GM08714 (cell line): ENCODE results near the gene KCNH8.

Experiments used
- H3K4me3 ChIP-seq: fragments of 200-500 bp; sonication (Bioruptor generic); 2 replicates; pipeline ENCODE4 v1.5.1; 2014; ENCODE audit warnings: mild to moderate bottlenecking, low read length, inconsistent platforms
- ZNF274 ChIP-seq: IDR thresholded peaks from 2 replicates; pipeline ENCODE4 v1.6.1; 2012; ENCODE audit warnings: mild to moderate bottlenecking, low read depth, low read length

The KCNH8 gene

DNA sequence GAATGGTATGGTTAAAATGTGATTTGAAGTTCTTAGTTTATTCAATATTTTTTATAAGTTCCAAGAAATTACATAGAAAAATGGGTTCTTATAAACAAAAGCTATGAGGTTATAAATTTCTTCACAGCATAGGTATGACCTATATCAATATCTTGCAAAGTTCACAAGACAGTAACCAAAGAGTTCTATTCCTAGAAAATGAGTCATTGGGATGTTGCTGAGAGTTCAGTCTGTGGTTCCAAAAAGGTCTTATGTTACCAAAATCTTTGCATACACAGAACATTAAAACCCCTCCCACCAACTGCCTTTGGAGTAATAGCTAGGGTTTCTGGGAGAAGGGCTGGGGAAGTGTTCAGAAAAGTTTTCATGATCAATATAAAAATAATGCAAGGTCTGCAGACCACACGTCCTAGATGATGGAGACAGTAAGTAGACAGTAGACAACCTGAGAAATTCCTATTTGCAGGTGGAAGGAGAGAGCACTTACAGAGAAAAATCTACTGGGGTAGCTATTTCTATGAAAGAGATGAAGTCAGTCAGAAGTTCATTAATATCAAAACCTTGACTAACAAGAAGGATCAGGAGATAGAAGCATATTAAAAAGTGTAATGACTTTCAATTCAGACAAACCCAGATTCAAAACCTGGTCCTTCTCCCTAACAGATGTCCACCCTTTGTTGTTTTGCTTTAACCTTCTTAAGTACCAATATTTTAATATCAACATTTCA, 279.3 kb downstream of the KCNH8 start:
- no peak for TF ChIP-seq ZNF274
- no peak overlapping the region for H3K4me3 ChIP-seq

DNA sequence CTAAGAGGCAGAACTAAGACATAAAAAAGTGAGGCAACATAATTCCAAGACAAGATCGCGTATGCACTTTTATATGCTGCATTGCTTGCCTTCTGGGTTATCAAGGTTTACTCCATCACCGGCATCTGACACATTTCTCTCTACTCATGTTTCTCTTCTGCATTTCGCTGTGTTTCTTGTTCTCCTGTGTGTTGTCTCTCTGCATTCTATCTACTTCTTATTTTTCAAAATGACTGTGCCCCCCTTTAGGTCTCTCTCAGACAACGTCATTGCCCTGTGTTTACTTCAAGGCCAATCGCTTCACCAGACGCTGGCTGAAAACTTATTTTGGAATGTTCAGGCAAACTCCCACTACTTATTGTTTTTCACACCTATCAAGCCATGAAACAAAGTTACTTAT, 280.4 kb downstream of the KCNH8 start:
- H3K4me3 ChIP-seq, result no peak overlapping the region
- no peak for TF ChIP-seq ZNF274

DNA sequence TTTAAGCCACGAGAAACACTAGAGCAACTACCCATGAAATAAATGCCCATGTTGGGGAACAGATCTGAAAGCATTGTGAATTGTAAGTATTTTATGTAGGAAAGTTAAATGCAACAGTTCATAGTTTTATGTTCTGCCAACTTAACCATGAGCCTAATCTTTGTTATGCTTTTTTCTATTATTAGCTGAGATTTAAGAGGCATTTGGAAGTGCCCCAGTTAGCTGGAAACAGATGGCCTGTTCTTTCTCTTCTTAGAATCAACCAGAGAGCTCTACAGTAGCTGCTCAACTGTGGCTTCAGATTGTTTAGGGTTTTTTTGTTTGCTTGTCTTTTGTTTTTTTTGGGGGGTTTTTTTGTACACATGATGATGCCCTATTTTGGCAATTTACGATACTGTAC, 284.4 kb downstream of the KCNH8 start:
- H3K4me3 ChIP-seq, result no peak overlapping the region
- no peak for TF ChIP-seq ZNF274

DNA sequence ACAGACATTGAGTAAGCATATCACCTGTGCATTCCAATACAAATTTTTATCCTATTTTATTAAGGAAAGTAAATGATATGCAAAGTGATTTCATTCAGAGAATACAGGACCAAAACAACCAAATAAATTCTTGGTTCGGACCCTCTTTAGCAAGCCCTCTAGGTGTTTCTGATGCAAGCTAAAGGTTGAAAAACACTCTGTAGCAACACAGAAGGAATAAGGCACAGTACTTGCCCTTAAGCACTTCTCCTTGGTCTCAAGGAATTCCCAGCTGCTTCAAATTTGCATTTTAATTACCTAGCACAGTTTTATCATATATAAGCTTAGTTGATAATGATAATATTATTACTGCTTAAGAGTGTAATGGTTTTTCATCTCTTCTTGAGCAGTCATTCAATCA, 288.4 kb downstream of the KCNH8 start:
- TF ChIP-seq ZNF274, result no peak
- H3K4me3 ChIP-seq, result no peak overlapping the region

DNA sequence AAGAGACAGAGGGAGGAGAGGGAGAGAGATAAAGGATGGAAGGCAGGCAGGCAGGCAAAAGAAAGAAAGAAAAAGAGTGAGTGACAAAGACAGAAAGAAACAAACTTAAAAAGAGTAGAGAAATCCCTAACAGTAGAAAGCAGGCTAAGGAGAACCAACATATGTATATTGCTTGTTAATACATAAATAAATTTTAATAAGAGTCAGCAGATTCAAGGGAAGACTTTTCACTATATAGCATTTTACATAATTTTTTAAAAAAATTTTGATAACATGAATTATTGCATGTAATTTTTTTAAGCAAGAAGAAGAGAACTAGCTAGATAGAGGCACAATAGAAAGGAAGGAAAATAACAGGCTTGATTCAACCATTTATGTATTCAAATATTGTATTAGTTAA, 291.6 kb downstream of the KCNH8 start:
- H3K4me3 ChIP-seq, result no peak overlapping the region
- TF ChIP-seq ZNF274, result no peak

DNA sequence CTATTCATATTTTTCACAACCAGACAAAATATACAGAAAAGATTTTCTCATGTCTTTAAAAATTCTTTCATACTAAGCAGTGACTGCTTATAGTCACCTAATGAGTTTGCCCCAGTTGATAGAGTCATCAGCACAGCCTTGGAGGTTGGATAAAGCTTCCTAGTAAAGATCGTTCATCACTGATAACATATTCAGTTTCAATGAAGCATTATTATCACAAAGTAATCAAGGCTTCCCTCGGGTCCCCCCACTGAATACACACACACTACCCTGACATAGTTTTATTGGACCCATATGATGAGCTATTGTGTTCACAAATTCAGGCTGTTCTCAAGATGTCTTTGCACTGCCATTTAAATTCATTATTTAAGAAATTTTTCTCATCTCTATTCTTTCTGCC, 297.8 kb downstream of the KCNH8 start:
- no peak overlapping the region for H3K4me3 ChIP-seq
- no peak for TF ChIP-seq ZNF274

DNA sequence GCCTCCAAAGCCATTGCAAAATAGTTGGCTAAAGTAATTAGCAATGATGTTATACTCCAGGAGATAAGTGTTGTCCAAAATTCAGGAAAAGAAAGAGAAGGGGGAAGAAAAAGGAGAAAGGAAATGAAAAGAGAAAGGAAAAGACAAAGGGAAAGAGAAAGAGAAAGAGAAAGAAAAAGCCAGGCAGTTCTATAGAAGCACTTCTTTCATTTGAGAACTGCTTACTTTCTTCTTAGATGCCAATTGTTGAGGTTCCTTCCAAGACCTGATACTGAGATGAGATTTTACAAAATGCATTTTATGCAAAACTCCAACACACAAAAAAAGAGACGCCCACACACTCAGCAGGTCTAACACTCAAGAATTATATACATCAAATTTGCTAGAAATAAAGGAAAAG, 298.4 kb downstream of the KCNH8 start:
- no peak for TF ChIP-seq ZNF274
- no peak overlapping the region for H3K4me3 ChIP-seq

DNA sequence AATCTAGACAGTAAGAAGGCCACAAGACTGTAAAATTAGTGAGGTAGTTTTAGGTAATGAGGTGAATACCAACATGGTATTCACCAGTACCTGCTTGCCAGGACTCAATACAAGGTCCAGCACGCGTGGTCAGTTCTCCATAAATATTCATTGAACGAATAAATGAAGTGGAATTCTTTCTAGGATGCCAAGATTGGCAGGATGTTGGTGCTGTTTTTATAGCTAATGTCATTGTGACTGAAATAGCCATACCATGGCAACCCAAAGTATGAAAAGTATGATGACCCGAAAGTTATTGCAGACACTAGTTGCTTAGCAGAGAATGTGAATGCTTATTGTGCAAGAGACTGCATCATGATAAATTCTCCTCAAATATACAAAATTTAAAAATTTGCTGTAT, 307.2 kb downstream of the KCNH8 start:
- H3K4me3 ChIP-seq, result no peak overlapping the region
- TF ChIP-seq ZNF274, result no peak

DNA sequence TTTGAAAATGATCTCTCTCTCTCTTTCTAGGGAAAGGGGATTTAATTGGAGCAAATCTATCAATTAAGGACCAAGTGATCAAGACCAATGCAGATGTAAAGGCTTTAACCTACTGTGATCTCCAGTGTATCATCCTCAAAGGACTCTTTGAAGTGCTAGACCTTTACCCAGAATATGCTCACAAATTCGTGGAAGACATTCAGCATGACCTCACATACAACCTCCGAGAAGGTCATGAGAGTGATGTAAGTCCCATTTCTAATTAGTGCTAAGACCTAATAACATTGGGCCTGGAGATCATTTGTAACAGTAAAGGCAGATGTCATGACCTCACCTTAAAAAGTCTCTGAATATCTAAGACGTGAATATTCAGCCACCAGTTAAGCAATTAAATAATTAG, 308.4 kb downstream of the KCNH8 start:
- no peak overlapping the region for H3K4me3 ChIP-seq
- TF ChIP-seq ZNF274, result no peak

DNA sequence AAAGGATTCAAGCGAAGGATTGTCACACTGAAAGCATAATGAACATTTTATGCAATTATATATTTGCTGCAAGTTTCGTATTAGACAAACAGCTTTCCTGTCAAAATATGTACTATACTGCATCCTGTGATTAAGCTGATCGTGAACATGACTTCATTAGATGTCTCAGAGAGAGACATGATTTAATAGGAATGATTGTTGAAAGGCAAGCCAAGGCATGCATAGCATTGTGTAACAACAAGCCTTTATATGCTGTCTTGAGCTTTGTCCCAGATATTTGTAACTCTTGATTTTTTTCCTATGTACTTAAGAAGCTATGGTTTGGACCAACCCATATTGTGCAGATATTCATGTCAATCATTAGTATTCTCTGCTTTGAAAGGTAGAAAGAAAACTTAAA, 309.1 kb downstream of the KCNH8 start:
- no peak for TF ChIP-seq ZNF274
- H3K4me3 ChIP-seq, result no peak overlapping the region

DNA sequence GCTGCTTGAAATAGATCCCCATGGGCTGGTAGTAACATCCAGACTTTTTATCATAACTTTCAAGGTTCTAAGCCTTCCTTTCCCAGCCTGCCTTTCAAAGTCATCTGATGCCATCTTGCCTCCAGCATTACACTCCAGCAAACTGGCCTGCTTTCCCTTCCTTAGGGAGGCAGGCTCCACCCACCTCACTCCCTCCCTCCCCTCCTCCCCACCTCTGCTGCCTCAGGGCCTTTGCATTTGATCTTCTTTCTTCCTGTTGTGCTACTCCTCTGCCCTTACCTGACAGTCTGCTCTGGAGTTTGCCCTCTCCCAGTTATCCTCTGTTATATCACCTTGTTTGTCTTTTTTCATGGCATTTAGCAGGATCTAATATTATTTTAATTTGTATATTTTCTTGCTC, 319.5 kb downstream of the KCNH8 start:
- TF ChIP-seq ZNF274, result no peak
- H3K4me3 ChIP-seq, result no peak overlapping the region

DNA sequence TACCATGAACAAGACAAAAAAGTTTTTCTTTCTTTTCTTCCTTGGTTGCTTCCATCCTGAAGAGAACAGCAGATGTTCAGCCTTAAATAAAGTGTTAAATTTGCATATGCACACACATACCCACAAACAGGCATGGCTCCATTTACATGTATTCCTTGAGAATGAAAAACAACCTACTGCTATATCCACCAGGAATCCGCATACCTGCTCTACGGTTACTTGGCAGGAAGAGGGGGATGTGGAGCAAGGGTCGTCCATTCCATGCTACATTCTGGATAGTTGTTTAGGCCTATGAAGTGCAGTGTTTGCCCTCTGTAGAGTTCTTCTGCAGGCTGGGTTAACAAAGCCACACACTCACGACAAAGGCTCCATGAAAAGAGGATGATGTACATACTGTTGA, 322.8 kb downstream of the KCNH8 start:
- no peak for TF ChIP-seq ZNF274
- no peak overlapping the region for H3K4me3 ChIP-seq

DNA sequence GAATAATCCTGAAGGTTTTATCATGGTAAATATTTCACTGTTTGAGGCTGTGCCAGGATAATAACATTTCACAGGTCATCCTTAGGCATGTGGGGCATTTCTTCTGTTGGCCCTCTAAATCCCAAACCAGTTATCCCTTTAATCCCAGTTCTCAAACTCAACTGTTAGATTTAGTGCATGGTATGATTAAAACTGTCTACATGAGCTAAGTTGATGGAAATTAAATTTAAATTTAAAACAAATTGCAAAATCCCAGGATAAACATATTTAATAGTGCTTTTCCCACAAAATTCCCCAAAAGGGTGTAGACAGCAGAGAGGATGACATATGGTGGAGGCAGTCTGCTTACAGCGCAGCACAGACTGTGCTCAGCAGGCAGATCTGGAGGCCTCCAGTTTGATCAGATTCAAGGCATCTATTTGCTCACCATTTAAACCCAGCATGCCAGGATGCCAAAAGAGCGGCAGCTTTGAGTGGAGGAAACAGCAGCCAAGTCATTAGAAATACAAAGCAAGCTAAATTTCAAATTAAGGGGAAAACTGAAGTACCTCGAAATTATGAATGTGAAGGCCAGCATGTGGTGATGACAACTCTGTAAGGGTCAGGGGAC, 325.8 kb downstream of the KCNH8 start:
- H3K4me3 ChIP-seq, result no peak overlapping the region
- TF ChIP-seq ZNF274, result no peak

DNA sequence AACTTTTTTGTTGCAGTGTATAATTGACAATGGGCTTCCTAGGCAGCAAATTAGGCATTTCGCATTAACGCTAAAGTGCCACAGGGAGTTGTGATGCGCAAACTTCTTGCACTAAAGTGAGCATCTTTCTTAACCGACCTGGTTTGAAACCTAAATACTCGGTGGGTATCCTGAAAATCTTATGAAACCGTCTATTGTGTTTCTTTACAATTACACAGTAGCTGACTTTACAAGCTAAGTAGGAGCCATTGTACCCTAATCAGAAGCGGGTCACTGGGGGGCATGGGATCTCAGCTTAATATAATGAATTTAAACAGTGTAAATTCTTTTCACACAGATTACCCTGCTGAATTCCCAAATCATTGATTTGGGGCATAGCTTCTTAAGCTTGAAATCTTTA, 328.0 kb downstream of the KCNH8 start:
- TF ChIP-seq ZNF274, result no peak
- H3K4me3 ChIP-seq, result no peak overlapping the region

DNA sequence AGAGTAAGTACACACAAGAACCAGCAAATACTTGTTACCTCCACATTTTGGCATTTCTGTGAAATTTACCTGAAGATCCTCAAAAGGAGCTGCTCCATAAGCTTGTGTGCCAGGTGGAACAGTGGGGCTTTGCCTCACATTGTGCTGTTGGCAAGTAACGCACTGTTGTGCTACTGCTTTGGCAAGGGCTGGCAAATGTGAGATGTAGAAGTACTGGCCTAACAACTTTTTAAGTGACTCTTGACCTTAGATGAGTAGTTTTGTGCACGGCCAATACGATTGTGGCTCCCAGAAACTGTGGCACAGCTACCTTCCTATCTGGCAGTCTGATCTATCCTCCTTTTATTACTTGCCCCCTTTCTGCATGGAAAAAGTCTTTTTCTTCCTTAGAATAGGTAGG, 337.0 kb downstream of the KCNH8 start:
- TF ChIP-seq ZNF274, result no peak
- H3K4me3 ChIP-seq, result no peak overlapping the region

DNA sequence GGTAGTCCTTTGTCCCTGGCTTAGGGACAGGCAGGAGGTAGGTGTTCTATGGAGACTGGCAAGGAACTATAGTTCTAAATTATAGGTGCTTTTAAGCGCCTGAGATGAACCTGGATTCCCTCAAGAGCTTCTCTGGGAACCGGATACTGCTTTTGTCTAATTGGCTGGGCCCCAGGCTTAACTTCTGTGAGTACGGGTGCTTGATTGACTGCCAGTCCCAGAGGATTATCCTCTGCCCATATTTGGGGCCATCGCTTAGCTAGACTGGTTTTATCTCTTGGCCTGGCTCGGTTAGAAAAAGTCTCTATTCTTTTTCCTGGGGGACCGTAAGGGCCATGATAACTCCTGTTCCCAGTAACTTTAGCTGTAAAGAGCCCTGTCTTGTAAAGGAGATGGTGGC, 339.1 kb downstream of the KCNH8 start:
- H3K4me3 ChIP-seq, result no peak overlapping the region
- no peak for TF ChIP-seq ZNF274
